ENCODE data around the gene SEC16A.

SEC16A gene

GRCh38 chr9:136459425-136459824 lies 23.4 kb downstream of the SEC16A start:
- DNase-seq, result no peak

- DNase-seq, result no peak
These were observed 25.5 kb downstream of the SEC16A start for GRCh38 chr9:136457326-136457725.

GRCh38 chr9:136456258-136456657 lies 26.6 kb downstream of the SEC16A start:
- no peak for DNase-seq

GRCh38 chr9:136455043-136456002 lies 27.5 kb downstream of the SEC16A start:
- DNase-seq, result no peak

GRCh38 chr9:136454026-136454796 lies 28.6 kb downstream of the SEC16A start:
- no peak for DNase-seq

GRCh38 chr9:136453326-136453725 lies 29.5 kb downstream of the SEC16A start:
- DNase-seq, result no peak

- DNase-seq, result no peak
These were observed 31.5 kb downstream of the SEC16A start for GRCh38 chr9:136451221-136451877.

- DNase-seq, result no peak
These were observed 34.2 kb downstream of the SEC16A start for GRCh38 chr9:136448655-136449054.

- no peak for DNase-seq
These were observed 35.6 kb downstream of the SEC16A start for GRCh38 chr9:136447173-136447778.

GRCh38 chr9:136445799-136446198 lies 37.0 kb downstream of the SEC16A start:
- DNase-seq, result no peak

- no peak for DNase-seq
These were observed 38.7 kb downstream of the SEC16A start for GRCh38 chr9:136444102-136444501.

GRCh38 chr9:136443687-136444086 lies 39.2 kb downstream of the SEC16A start:
- no peak for DNase-seq

GRCh38 chr9:136443087-136443486 lies 39.8 kb downstream of the SEC16A start:
- DNase-seq, result no peak

GRCh38 chr9:136442265-136442664 lies 40.6 kb downstream of the SEC16A start:
- no peak for DNase-seq

GRCh38 chr9:136441681-136442245 lies 41.1 kb downstream of the SEC16A start:
- DNase-seq, result no peak

GRCh38 chr9:136441191-136441680 lies 41.6 kb downstream of the SEC16A start:
- no peak for DNase-seq

- peak; percentile 75 for DNase-seq
These were observed 43.1 kb downstream of the SEC16A start, which contains the start of gene INPP5E for GRCh38 chr9:136439481-136440408. INPP5E (minus strand) TSS chr9:136439845; CDS start chr9:136439419, 426 bp downstream.

- DNase-seq, result peak; percentile 16
These were observed 44.0 kb downstream of the SEC16A start for GRCh38 chr9:136438548-136439480.

GRCh38 chr9:136437839-136438547 lies 44.8 kb downstream of the SEC16A start:
- no peak for DNase-seq
